CD4-positive, alpha-beta T cell treated with Interleukin-2 at 100 ng/mL for 4 hours (primary cell): ENCODE measurements around the gene EFCAB11.
A peak's percentile ranks its signal among the peaks of the same experiment; 100 is the strongest.

ENCODE experiments used
- DNase-seq: peaks from one replicate; pipeline ENCODE4 v3.0.0-alpha.2; 2020; ENCODE audit warnings: low spot score

Gene EFCAB11

GRCh38 chr14:89954070-89955021, at the start of gene EFCAB11:
Gene EFCAB11, minus strand, starts transcription at chr14:89954730. Its CDS starts 70 bp downstream, at chr14:89954660.
- peak; percentile 97 for DNase-seq

- no peak for DNase-seq
Observed at GRCh38 chr14:90003526-90004307, 49.2 kb upstream of the EFCAB11 start.

GRCh38 chr14:90000935-90001334, 46.4 kb upstream of the EFCAB11 start:
- no peak for DNase-seq

- no peak for DNase-seq
Observed at GRCh38 chr14:89996963-89997362, 42.4 kb upstream of the EFCAB11 start.

- no peak for DNase-seq
Observed at GRCh38 chr14:89992273-89992672, 37.7 kb upstream of the EFCAB11 start.

- DNase-seq = no peak
Observed at GRCh38 chr14:89990623-89991275, 36.2 kb upstream of the EFCAB11 start.

GRCh38 chr14:89990218-89990617, 35.7 kb upstream of the EFCAB11 start:
- DNase-seq = no peak

- DNase-seq = no peak
Observed at GRCh38 chr14:89988787-89989186, 34.3 kb upstream of the EFCAB11 start.

GRCh38 chr14:89987161-89987475, 32.6 kb upstream of the EFCAB11 start:
- no peak for DNase-seq

- DNase-seq = no peak
Observed at GRCh38 chr14:89986462-89987160, 32.1 kb upstream of the EFCAB11 start.

- no peak for DNase-seq
Observed at GRCh38 chr14:89983375-89983774, 28.8 kb upstream of the EFCAB11 start.

- DNase-seq = no peak
Observed at GRCh38 chr14:89978656-89979055, 24.1 kb upstream of the EFCAB11 start.

- no peak for DNase-seq
Observed at GRCh38 chr14:89977668-89978067, 23.1 kb upstream of the EFCAB11 start.

GRCh38 chr14:89973234-89973823, 18.8 kb upstream of the EFCAB11 start:
- DNase-seq = peak; percentile 45

- no peak for DNase-seq
Observed at GRCh38 chr14:89965839-89966238, 11.3 kb upstream of the EFCAB11 start.

- DNase-seq = no peak
Observed at GRCh38 chr14:89963288-89963978, 8.9 kb upstream of the EFCAB11 start.

GRCh38 chr14:89960914-89961313, 6.4 kb upstream of the EFCAB11 start:
- no peak for DNase-seq

GRCh38 chr14:89959853-89960445, 5.4 kb upstream of the EFCAB11 start:
- peak; percentile 31 for DNase-seq

- DNase-seq = no peak
Observed at GRCh38 chr14:89958966-89959365, 4.4 kb upstream of the EFCAB11 start.

GRCh38 chr14:89957791-89958190, 3.3 kb upstream of the EFCAB11 start:
- DNase-seq = no peak

GRCh38 chr14:89957376-89957775, 2.8 kb upstream of the EFCAB11 start:
- no peak for DNase-seq
